ENCODE results near the gene KSR1.
"Not testable (repeated sequence)": the region's sequence is repeated elsewhere in the genome, so short reads cannot be mapped to it uniquely, and the experiment has no call there.

Gene KSR1

DNA sequence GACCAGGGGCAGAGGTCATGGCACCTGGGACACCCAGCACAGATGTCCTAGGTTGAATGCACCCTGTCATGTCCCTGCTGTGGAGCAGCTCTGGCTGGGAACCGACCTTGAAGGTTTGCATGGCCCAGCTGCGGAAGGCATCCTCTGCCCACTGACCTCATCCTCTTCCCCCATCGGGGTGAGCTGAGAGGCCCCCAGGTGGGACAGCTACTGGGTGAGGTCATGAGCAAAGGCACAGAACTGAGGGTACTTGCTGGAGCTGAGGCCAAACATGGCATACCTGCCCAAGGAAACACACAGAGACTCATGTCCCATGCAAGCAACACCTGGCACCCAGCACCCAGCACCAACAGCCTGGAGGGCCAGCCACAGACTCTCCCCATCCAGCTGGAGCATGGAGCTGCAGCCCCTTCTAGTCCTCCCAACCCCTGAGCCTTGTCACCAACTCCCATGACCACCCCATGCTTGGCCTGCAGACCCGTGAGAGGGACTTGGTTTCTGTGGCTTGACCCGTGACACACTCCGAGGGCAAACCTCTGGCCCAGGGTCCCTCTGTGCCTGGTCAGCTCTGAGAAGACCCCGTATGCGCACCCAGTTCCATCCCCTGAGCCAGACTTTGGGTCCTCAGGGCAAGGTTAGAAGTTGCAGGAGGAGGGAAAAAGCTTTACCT is 207.8 kb downstream of the KSR1 start:
- Histone ChIP-seq H4K8ac (ENCODE audit: low read depth, low read length) (no peak overlapping the region), H3K4me3 (ENCODE audit: low read length) (no peak overlapping the region), H3K27ac (ENCODE audit: low read depth, low read length) (no peak overlapping the region), H3K79me2 (ENCODE audit: control insufficient read depth, insufficient read depth, low read length) (no peaks in the 10 kb centered on the region), H3K4ac (ENCODE audit: low read depth, low read length) (no peak overlapping the region), H4K5ac (ENCODE audit: low read length) (no peak overlapping the region), H2AK5ac (ENCODE audit: low read length) (no peak overlapping the region), H2BK15ac (replicated peaks; ENCODE audit: low read depth) (no peak overlapping the region), H3K79me1 (ENCODE audit: low read length) (no peaks in the 10 kb centered on the region), H3K9ac (ENCODE audit: low read length) (no peak overlapping the region), H2BK5ac (ENCODE audit: low read length) (no peak overlapping the region), H3K27me3 (ENCODE audit: insufficient read depth, low read length, poor library complexity) (no peaks in the 10 kb centered on the region), H2BK120ac (ENCODE audit: low read depth, low read length) (no peak overlapping the region), H3K4me1 (ENCODE audit: control insufficient read depth, low read depth, low read length) (no peaks in the 10 kb centered on the region), H3K36me3 (ENCODE audit: control insufficient read depth, insufficient read depth, low read length) (no peaks in the 10 kb centered on the region), H3K18ac (ENCODE audit: low read length) (no peak overlapping the region), H3K56ac (ENCODE audit: low read length) (no peak overlapping the region), H3K4me2 (ENCODE audit: low read length) (no peak overlapping the region), H3K23ac (ENCODE audit: low read length) (no peak overlapping the region)
- DNase-seq, result no peak
- no CpG with 5 or more reads among the region's 8 CpGs for WGBS (ENCODE audit: extremely low coverage, insufficient coverage, low lambda C conversion rate)

- no CpG with 5 or more reads among the region's 2 CpGs for WGBS (ENCODE audit: extremely low coverage, insufficient coverage, low lambda C conversion rate)
Measured at GRCh38 chr17:27664606-27664965, 208.3 kb downstream of the KSR1 start.

GRCh38 chr17:27665549-27665948 is 209.3 kb downstream of the KSR1 start:
- Histone ChIP-seq H3K36me3 (ENCODE audit: control insufficient read depth, insufficient read depth, low read length) (no peaks in the 10 kb centered on the region), H3K18ac (ENCODE audit: low read length) (no peak overlapping the region), H3K4ac (ENCODE audit: low read depth, low read length) (no peak overlapping the region), H3K27ac (ENCODE audit: low read depth, low read length) (no peak overlapping the region), H3K4me1 (ENCODE audit: control insufficient read depth, low read depth, low read length) (no peaks in the 10 kb centered on the region), H4K8ac (ENCODE audit: low read depth, low read length) (no peak overlapping the region), H3K4me2 (ENCODE audit: low read length) (no peak overlapping the region), H2AK5ac (ENCODE audit: low read length) (no peak overlapping the region), H3K79me1 (ENCODE audit: low read length) (no peaks in the 10 kb centered on the region), H2BK5ac (ENCODE audit: low read length) (no peak overlapping the region), H2BK15ac (replicated peaks; ENCODE audit: low read depth) (no peak overlapping the region), H3K4me3 (ENCODE audit: low read length) (no peak overlapping the region), H3K9ac (ENCODE audit: low read length) (no peak overlapping the region), H3K56ac (ENCODE audit: low read length) (no peak overlapping the region), H2BK120ac (ENCODE audit: low read depth, low read length) (no peak overlapping the region), H3K23ac (ENCODE audit: low read length) (no peak overlapping the region), H4K5ac (ENCODE audit: low read length) (no peak overlapping the region), H3K27me3 (ENCODE audit: insufficient read depth, low read length, poor library complexity) (no peaks in the 10 kb centered on the region), H3K79me2 (ENCODE audit: control insufficient read depth, insufficient read depth, low read length) (no peaks in the 10 kb centered on the region)
- no peak for DNase-seq
- WGBS (ENCODE audit: extremely low coverage, insufficient coverage, low lambda C conversion rate), result no CpG with 5 or more reads among the region's 4 CpGs

More at GRCh38 chr17:27664606-27664965, 208.3 kb downstream of the KSR1 start:
- DNase-seq, result no peak
- Histone ChIP-seq H4K8ac (ENCODE audit: low read depth, low read length) (no peak overlapping the region), H3K79me1 (ENCODE audit: low read length) (no peaks in the 10 kb centered on the region), H3K79me2 (ENCODE audit: control insufficient read depth, insufficient read depth, low read length) (no peaks in the 10 kb centered on the region), H3K4me2 (ENCODE audit: low read length) (no peak overlapping the region), H3K4me1 (ENCODE audit: control insufficient read depth, low read depth, low read length) (no peaks in the 10 kb centered on the region), H2AK5ac (ENCODE audit: low read length) (no peak overlapping the region), H3K4me3 (ENCODE audit: low read length) (no peak overlapping the region), H3K18ac (ENCODE audit: low read length) (no peak overlapping the region), H2BK120ac (ENCODE audit: low read depth, low read length) (no peak overlapping the region), H3K36me3 (ENCODE audit: control insufficient read depth, insufficient read depth, low read length) (no peaks in the 10 kb centered on the region), H2BK5ac (ENCODE audit: low read length) (no peak overlapping the region), H2BK15ac (replicated peaks; ENCODE audit: low read depth) (no peak overlapping the region), H4K5ac (ENCODE audit: low read length) (no peak overlapping the region), H3K23ac (ENCODE audit: low read length) (no peak overlapping the region), H3K9ac (ENCODE audit: low read length) (no peak overlapping the region), H3K4ac (ENCODE audit: low read depth, low read length) (no peak overlapping the region), H3K56ac (ENCODE audit: low read length) (no peak overlapping the region), H3K27ac (ENCODE audit: low read depth, low read length) (no peak overlapping the region), H3K27me3 (ENCODE audit: insufficient read depth, low read length, poor library complexity) (no peaks in the 10 kb centered on the region)

- not testable (repeated sequence) for H2BK5ac ChIP-seq (ENCODE audit: low read length); H2AK5ac ChIP-seq (ENCODE audit: low read length); H3K79me1 ChIP-seq (ENCODE audit: low read length); H2BK120ac ChIP-seq (ENCODE audit: low read depth, low read length); H3K56ac ChIP-seq (ENCODE audit: low read length); DNase-seq; H3K27ac ChIP-seq (ENCODE audit: low read depth, low read length); H4K8ac ChIP-seq (ENCODE audit: low read depth, low read length); H3K4me3 ChIP-seq (ENCODE audit: low read length); H3K36me3 ChIP-seq (ENCODE audit: control insufficient read depth, insufficient read depth, low read length); H4K5ac ChIP-seq (ENCODE audit: low read length); H3K4me1 ChIP-seq (ENCODE audit: control insufficient read depth, low read depth, low read length); H3K4me2 ChIP-seq (ENCODE audit: low read length); H3K27me3 ChIP-seq (ENCODE audit: insufficient read depth, low read length, poor library complexity); H3K79me2 ChIP-seq (ENCODE audit: control insufficient read depth, insufficient read depth, low read length); H3K4ac ChIP-seq (ENCODE audit: low read depth, low read length); H3K9ac ChIP-seq (ENCODE audit: low read length); H3K18ac ChIP-seq (ENCODE audit: low read length); H2BK15ac ChIP-seq (replicated peaks; ENCODE audit: low read depth); H3K23ac ChIP-seq (ENCODE audit: low read length)
- WGBS (ENCODE audit: extremely low coverage, insufficient coverage, low lambda C conversion rate), result no CpG with 5 or more reads among the region's 6 CpGs
Measured at GRCh38 chr17:27666270-27666669, 210.0 kb downstream of the KSR1 start.

DNA sequence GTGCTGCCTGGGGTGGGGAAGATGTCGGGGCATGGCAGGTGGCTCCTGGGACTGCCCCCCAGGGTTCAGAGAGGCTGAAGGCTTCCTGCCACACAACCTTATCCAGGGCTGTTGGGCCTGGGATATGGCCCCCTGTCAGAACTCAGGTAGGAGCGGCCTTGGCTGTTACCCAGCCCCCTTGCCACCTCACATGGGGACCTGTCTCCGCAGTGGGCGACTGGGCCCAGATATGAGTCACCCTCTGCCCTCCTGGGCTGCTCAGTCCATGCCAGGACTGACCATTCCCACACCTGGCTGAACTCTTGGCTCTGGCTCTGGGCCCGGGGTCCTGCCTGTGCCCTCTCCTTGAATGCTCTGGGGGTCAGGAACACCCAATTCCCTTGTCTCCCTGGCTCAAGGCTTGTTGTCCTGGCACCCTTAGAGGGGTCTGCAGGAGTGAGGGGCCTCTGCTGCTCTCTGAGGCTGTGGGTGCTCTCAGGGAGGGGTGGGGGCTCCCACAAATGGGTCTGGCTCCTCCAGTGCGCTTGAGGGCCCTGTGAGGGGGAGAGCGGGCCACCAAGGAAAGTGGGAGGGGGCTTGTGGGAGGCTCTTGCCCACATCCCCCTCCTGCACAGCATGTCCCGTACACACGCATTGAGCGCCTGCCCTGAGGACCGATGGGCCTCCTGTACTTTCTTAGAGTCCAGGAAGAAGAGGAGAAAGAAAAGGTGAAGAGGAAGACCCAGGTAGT is 210.7 kb downstream of the KSR1 start:
- no peak overlapping the region for H2BK15ac ChIP-seq (replicated peaks; ENCODE audit: low read depth)
- H3K4me3 ChIP-seq (ENCODE audit: low read length), result no peak overlapping the region
- H4K5ac ChIP-seq (ENCODE audit: low read length), result no peak overlapping the region
- H3K56ac ChIP-seq (ENCODE audit: low read length), result no peak overlapping the region
- no peak overlapping the region for H2BK5ac ChIP-seq (ENCODE audit: low read length)
- no peak overlapping the region for H3K4ac ChIP-seq (ENCODE audit: low read depth, low read length)
- no peaks in the 10 kb centered on the region for H3K79me2 ChIP-seq (ENCODE audit: control insufficient read depth, insufficient read depth, low read length)
- no peak overlapping the region for H3K4me2 ChIP-seq (ENCODE audit: low read length)
- no peak overlapping the region for H3K18ac ChIP-seq (ENCODE audit: low read length)
- no peaks in the 10 kb centered on the region for H3K36me3 ChIP-seq (ENCODE audit: control insufficient read depth, insufficient read depth, low read length)
- H3K23ac ChIP-seq (ENCODE audit: low read length), result no peak overlapping the region
- whole genome bisulfite sequencing (ENCODE audit: extremely low coverage, insufficient coverage, low lambda C conversion rate), result no CpG with 5 or more reads among the region's 11 CpGs
- no peak overlapping the region for H3K9ac ChIP-seq (ENCODE audit: low read length)
- H4K8ac ChIP-seq (ENCODE audit: low read depth, low read length), result no peak overlapping the region
- no peaks in the 10 kb centered on the region for H3K27me3 ChIP-seq (ENCODE audit: insufficient read depth, low read length, poor library complexity)
- H2BK120ac ChIP-seq (ENCODE audit: low read depth, low read length), result no peak overlapping the region
- no peak for DNase-seq
- no peaks in the 10 kb centered on the region for H3K79me1 ChIP-seq (ENCODE audit: low read length)
- H2AK5ac ChIP-seq (ENCODE audit: low read length), result no peak overlapping the region
- H3K27ac ChIP-seq (ENCODE audit: low read depth, low read length), result no peak overlapping the region
- H3K4me1 ChIP-seq (ENCODE audit: control insufficient read depth, low read depth, low read length), result no peaks in the 10 kb centered on the region
